ENCODE results near the gene INSYN1.

The INSYN1 gene

DNA sequence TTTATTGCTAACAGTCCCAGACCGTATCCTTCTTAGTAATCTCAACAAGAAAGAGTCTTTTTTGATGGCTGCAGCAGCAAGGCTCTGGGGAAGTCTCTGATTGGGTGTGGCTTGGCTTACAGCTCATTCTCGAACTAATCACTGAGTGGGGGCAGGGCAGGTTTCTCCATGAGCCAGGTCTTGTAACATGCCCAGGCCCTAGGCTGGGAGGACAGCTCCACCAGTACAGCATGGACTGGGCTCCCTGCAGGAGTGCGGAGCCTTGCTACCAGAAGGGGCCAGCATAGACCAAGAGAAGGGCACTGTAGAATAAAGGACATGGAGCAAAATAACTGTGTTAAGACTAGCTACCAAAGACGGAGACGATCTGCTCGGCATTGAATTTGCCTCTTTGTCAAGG is 61.8 kb downstream of the INSYN1 start:
- Histone ChIP-seq H3K79me2 (ENCODE audit: insufficient read depth, low read length) (no peaks in the 10 kb centered on the region), H3K9me3 (ENCODE audit: insufficient read depth, low read length) (no peaks in the 10 kb centered on the region), H3K27me3 (ENCODE audit: low read length) (no peaks in the 10 kb centered on the region; the same call in 1 of the 2 replicates), H3K36me3 (ENCODE audit: low read length) (no peaks in the 10 kb centered on the region), H3F3A (ENCODE audit: insufficient read depth) (no peaks in the 10 kb centered on the region), H3K27ac (ENCODE audit: low read depth, low read length) (no peak overlapping the region), H2AFZ (ENCODE audit: low read depth, low read length, severe bottlenecking) (no peak overlapping the region), H3K4me3 (ENCODE audit: insufficient read depth, low read length, poor library complexity, severe bottlenecking) (no peak overlapping the region), H3K4me2 (ENCODE audit: low read depth, low read length, poor library complexity, severe bottlenecking) (no peak overlapping the region), H3K9ac (ENCODE audit: low read length) (no peak overlapping the region), H3K9me2 (replicated peaks; ENCODE audit: insufficient read depth, low read length) (no peaks in the 10 kb centered on the region), H4K20me1 (ENCODE audit: low read depth, low read length) (no peaks in the 10 kb centered on the region)
- TF ChIP-seq CTCF (IDR thresholded peaks at IDR 0.05; ENCODE audit: insufficient read depth, low read length, poor library complexity, severe bottlenecking) (no peak), EZH2phosphoT487 (conservative IDR thresholded peaks at IDR 0.05; ENCODE audit: low read length) (no peak)

GRCh38 chr15:73688455-73688854 is 64.7 kb downstream of the INSYN1 start:
- H3K79me2 ChIP-seq (ENCODE audit: insufficient read depth, low read length), result no peaks in the 10 kb centered on the region
- no peak overlapping the region for H3K4me2 ChIP-seq (ENCODE audit: low read depth, low read length, poor library complexity, severe bottlenecking)
- H4K20me1 ChIP-seq (ENCODE audit: low read depth, low read length), result no peaks in the 10 kb centered on the region
- H3K4me3 ChIP-seq (ENCODE audit: insufficient read depth, low read length, poor library complexity, severe bottlenecking), result no peak overlapping the region
- H2AFZ ChIP-seq (ENCODE audit: low read depth, low read length, severe bottlenecking), result no peak overlapping the region
- no peaks in the 10 kb centered on the region for H3K9me3 ChIP-seq (ENCODE audit: insufficient read depth, low read length)
- H3K9ac ChIP-seq (ENCODE audit: low read length), result no peak overlapping the region
- H3K27me3 ChIP-seq (ENCODE audit: low read length), result no peaks in the 10 kb centered on the region; the same call in 1 of the 2 replicates
- TF ChIP-seq CTCF (IDR thresholded peaks at IDR 0.05; ENCODE audit: insufficient read depth, low read length, poor library complexity, severe bottlenecking), result no peak
- no peak for TF ChIP-seq EZH2phosphoT487 (conservative IDR thresholded peaks at IDR 0.05; ENCODE audit: low read length)
- H3K36me3 ChIP-seq (ENCODE audit: low read length), result no peaks in the 10 kb centered on the region
- H3F3A ChIP-seq (ENCODE audit: insufficient read depth), result no peaks in the 10 kb centered on the region
- H3K9me2 ChIP-seq (replicated peaks; ENCODE audit: insufficient read depth, low read length), result no peaks in the 10 kb centered on the region
- no peak overlapping the region for H3K27ac ChIP-seq (ENCODE audit: low read depth, low read length)

DNA sequence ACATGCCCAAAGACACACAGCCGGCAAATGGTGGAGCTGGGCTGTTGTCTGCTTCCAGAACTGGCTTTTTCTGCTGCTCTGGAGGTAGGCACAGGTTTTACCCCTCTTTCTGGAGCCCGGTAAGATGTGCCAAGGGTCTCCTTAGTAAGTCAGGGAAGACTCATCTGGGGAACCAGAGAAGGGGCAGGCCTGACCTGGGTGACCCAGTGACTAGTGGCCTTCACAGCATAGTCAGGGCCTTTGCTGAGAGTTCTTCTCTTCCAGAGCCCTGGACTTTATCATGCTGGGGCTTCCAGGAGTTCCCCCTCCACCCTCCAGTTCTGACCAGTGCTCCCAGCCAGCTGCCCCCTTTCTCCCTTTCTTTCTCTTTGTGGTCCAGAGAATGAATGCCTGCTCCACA is 65.8 kb downstream of the INSYN1 start:
- no peak overlapping the region for H3K27ac ChIP-seq (ENCODE audit: low read depth, low read length)
- no peak overlapping the region for H3K9ac ChIP-seq (ENCODE audit: low read length)
- H3K4me2 ChIP-seq (ENCODE audit: low read depth, low read length, poor library complexity, severe bottlenecking), result no peak overlapping the region
- no peaks in the 10 kb centered on the region for H4K20me1 ChIP-seq (ENCODE audit: low read depth, low read length)
- H3K9me2 ChIP-seq (replicated peaks; ENCODE audit: insufficient read depth, low read length), result no peaks in the 10 kb centered on the region
- H3K79me2 ChIP-seq (ENCODE audit: insufficient read depth, low read length), result no peaks in the 10 kb centered on the region
- H3K4me3 ChIP-seq (ENCODE audit: insufficient read depth, low read length, poor library complexity, severe bottlenecking), result no peak overlapping the region
- no peaks in the 10 kb centered on the region for H3K36me3 ChIP-seq (ENCODE audit: low read length)
- no peaks in the 10 kb centered on the region for H3F3A ChIP-seq (ENCODE audit: insufficient read depth)
- TF ChIP-seq CTCF (IDR thresholded peaks at IDR 0.05; ENCODE audit: insufficient read depth, low read length, poor library complexity, severe bottlenecking) (no peak), EZH2phosphoT487 (conservative IDR thresholded peaks at IDR 0.05; ENCODE audit: low read length) (no peak)
- H3K27me3 ChIP-seq (ENCODE audit: low read length), result no peaks in the 10 kb centered on the region
- H2AFZ ChIP-seq (ENCODE audit: low read depth, low read length, severe bottlenecking), result no peak overlapping the region
- H3K9me3 ChIP-seq (ENCODE audit: insufficient read depth, low read length), result no peaks in the 10 kb centered on the region
